Activated CD8-positive, alpha-beta memory T cell treated with anti-CD3 and anti-CD28 coated beads for 4 hours (primary cell): ENCODE measurements around the gene ZNF485.
"Not testable (repeated sequence)": the region's sequence is repeated elsewhere in the genome, so short reads cannot be mapped to it uniquely, and the experiment has no call there.

Experiments used
- DNase-seq, 2 donors: peaks; one replicate each; pipeline ENCODE4 v3.0.0-alpha.2; 2020; ENCODE audit warnings: low read depth in 2 of 2

The ZNF485 gene

GRCh38 chr10:43605850-43606322, 352 bp upstream of the ZNF485 start:
- DNase-seq = no peak

GRCh38 chr10:43607199-43607573, 948 bp downstream of the ZNF485 start:
- DNase-seq = no peak

- DNase-seq = no peak
These were observed 4.4 kb downstream of the ZNF485 start for GRCh38 chr10:43610636-43611035.

DNA sequence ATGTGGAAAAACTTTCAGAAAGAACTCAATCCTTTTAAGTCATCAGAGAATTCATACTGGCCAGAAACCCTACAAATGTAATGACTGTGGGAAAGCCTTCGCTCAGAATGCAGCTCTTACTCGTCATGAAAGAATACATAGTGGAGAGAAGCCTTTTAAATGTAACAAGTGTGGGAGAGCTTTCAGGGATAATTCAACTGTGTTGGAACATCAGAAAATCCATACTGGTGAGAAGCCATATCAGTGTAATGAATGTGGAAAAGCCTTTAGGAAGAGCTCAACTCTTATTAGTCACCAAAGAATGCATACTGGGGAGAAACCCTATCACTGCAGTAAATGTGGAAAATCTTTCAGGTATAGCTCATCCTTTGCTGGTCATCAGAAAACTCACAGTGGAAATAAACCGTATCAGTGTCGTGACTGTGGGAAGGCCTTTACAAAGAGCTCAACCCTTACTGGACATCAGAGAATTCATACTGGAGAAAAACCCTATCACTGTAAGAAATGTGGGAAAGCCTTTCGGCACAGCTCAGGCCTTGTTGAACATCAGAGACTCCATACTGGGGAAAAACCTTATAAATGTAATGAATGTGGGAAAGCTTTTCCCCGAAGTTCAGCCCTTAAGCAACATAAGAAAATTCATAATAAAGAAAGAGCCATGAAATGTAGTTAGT, 10.6 kb downstream of the ZNF485 start:
- DNase-seq = no peak

GRCh38 chr10:43619368-43619767, 13.1 kb downstream of the ZNF485 start:
- no peak for DNase-seq

GRCh38 chr10:43622038-43622437, 15.8 kb downstream of the ZNF485 start:
- no peak for DNase-seq

- no peak for DNase-seq
These were observed 17.1 kb downstream of the ZNF485 start for GRCh38 chr10:43623351-43623750.

DNA sequence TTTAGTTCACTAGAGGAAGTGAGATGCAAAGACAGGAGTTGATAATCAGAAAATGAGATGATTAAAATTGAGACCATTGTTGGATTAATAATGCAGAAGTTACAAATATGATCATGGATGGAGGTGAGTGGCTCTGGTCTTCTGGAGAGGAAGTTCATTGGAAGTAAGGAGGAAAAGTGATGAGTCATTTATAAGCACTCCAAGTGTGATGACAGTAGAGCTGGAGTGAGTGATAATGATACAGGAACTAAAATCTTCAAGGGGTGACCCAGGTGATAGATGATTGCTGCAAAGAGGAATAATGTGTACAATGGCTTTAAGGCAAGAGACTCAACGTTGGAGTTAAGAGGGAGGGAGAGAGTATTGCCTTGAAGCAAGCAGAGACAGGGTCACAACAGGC, 21.7 kb downstream of the ZNF485 start:
- no peak for DNase-seq

- no peak for DNase-seq
These were observed 22.7 kb downstream of the ZNF485 start for GRCh38 chr10:43628956-43629355.

- not testable (repeated sequence) for DNase-seq
These were observed 29.6 kb downstream of the ZNF485 start for GRCh38 chr10:43635816-43636215.

- no peak for DNase-seq
These were observed 34.4 kb downstream of the ZNF485 start for GRCh38 chr10:43640603-43641002.

DNA sequence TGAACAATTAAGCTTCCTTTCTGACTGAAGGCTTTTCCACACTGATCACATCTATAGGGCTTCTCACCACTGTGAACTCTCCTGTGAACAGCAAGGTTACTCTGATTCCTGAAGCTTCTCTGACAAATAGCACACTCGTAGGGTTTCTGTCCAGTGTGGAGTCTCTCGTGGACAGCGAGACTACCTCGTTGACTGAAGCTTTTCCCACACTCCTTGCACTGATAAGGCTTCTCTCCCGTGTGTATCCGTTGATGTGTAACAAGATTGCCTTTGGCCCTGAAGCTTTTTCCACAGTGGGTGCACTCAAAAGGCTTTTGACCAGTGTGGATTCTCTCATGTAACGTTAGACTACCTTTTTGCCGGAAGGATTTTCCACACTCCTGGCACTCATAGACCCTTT, 38.0 kb downstream of the ZNF485 start:
- no peak for DNase-seq

- DNase-seq = no peak
These were observed 39.6 kb downstream of the ZNF485 start for GRCh38 chr10:43645866-43646265.

GRCh38 chr10:43647576-43647975, 41.3 kb downstream of the ZNF485 start:
- no peak for DNase-seq

- no peak for DNase-seq
These were observed 41.8 kb downstream of the ZNF485 start for GRCh38 chr10:43648095-43648397.

- peak; percentile 61 to 62 for DNase-seq
These were observed 42.4 kb downstream of the ZNF485 start, which contains the start of gene ZNF32 for GRCh38 chr10:43648398-43649184. Gene ZNF32, minus strand, starts transcription at chr10:43648881. Its CDS starts 2,748 bp downstream, at chr10:43646133.

DNA sequence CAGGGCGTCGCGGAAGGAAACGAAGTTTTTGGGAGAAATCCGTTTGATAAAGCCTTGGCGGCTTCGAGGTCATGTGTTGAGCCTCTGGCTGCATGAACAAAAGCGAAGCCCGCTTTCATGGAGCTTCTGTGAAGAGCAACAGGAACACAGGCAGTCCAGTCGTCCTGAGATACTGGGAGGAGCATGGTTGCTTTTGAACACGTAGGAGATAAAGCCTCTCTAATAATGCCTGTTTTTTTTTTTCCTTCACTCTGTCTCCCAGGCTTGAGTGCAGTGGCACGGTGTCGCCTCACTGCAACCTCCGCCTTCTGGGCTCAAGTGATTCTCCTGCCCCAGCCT, 42.9 kb downstream of the ZNF485 start:
- no peak for DNase-seq

- no peak for DNase-seq
These were observed 47.5 kb downstream of the ZNF485 start for GRCh38 chr10:43653746-43654145.

- no peak for DNase-seq
These were observed 49.1 kb downstream of the ZNF485 start for GRCh38 chr10:43655311-43655710.

GRCh38 chr10:43658227-43658626, 52.0 kb downstream of the ZNF485 start:
- DNase-seq = no peak

DNA sequence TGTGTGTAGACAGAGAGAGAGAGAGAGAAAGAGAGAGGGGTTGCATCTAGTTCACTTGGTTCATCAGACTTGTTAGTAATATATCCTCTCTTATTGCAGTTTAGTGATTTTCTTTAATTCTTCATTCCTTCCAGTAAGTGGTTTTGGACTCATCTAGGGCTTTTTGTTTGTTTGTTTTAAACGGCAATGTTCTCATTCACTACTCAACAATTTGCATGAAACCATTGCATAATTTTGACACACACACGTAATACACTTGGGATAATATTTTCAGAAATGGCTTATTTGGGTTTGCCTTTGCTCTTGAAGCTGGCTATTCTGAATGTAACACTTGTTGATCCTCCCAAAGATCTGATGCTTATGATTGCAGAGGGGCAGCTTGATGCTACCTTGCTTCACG, 58.8 kb downstream of the ZNF485 start:
- no peak for DNase-seq

GRCh38 chr10:43666552-43666951, 60.3 kb downstream of the ZNF485 start:
- no peak for DNase-seq

GRCh38 chr10:43667317-43667731, 61.1 kb downstream of the ZNF485 start:
- DNase-seq = no peak
